Skeletal muscle tissue (tissue), 5 donors: ENCODE results near the gene PDE11A. TPM values are rescaled to one million over a fixed set of nuclear protein-coding genes. Genes with fewer than 3 reads are reported as not detected.

Source experiments
- H3K27ac ChIP-seq: one replicate; pipeline ENCODE4 v1.7.0; 2013; ENCODE audit warnings: mild to moderate bottlenecking, low read depth, low read length, inconsistent platforms
- H3K27me3 ChIP-seq, 3 donors: one replicate each; pipeline ENCODE4 v1.7.0; 2013; ENCODE audit warnings: low read length in 3 of 3; ENCODE audit not compliant: control insufficient read depth in 3 of 3, insufficient read depth in 3 of 3
- H3K36me3 ChIP-seq, 3 donors: one replicate each; pipeline ENCODE4 v1.7.0; 2013; ENCODE audit warnings: low read length in 3 of 3; ENCODE audit not compliant: control insufficient read depth in 3 of 3, insufficient read depth in 3 of 3
- H3K4me1 ChIP-seq, 3 donors: one replicate each; pipeline ENCODE4 v1.7.0; 2013; ENCODE audit warnings: low read length in 3 of 3, mild to moderate bottlenecking in 3 of 3; ENCODE audit not compliant: control insufficient read depth in 3 of 3, insufficient read depth in 3 of 3
- H3K4me3 ChIP-seq, 3 donors: one replicate each; pipeline ENCODE4 v1.7.0; 2013; ENCODE audit warnings: low read length in 3 of 3
- H3K9ac ChIP-seq, 3 donors: one replicate each; pipeline ENCODE4 v1.7.0; 2013; ENCODE audit warnings: low read length in 3 of 3, mild to moderate bottlenecking in 3 of 3, moderate library complexity in 2 of 3, low read depth in 1 of 3
- H3K9me3 ChIP-seq, 3 donors: one replicate each; pipeline ENCODE4 v1.7.0; 2013; ENCODE audit warnings: low read length in 3 of 3; ENCODE audit not compliant: control insufficient read depth in 3 of 3
- small RNA-seq: library from RNA; depleted of rRNA; stranded (forward); fragments of <200 nt; gene quantifications from one replicate; pipeline ENCODE3, GENCODE V24; 2014
- total RNA-seq: library from RNA; depleted of rRNA; stranded (reverse); fragments of >200 nt; gene quantifications from one replicate; pipeline ENCODE4 v1.2.3, GENCODE V29; 2014
- donor health status: Osteomylitis.

The PDE11A gene
- total RNA-seq, 1 donor from 2014 or later: 1.0 TPM

DNA sequence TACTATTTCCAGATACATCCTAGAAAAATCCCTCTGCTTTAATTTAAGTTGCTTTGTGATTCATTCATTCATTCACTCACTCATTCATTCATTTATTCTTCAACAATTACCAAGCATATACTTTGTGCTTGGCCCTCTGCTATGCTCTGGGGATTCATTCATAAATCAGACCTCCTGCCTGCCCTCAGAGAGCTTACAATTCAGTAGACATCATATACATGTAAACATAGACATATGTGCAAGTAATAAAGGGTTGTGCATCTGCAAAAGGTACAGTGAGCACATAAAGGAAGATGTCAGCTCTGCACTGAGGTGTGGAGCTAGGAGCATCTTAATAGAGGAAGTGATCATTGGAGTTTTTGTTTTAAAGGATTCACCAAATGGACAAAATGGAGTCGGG is 490.6 kb downstream of the PDE11A start:
- Histone ChIP-seq H3K27ac (no peak overlapping the region), H3K36me3 (no peaks in the 10 kb centered on the region), H3K9ac (no peak overlapping the region), H3K4me1 (peaks cover 2 to 10% (median 8%) of the 10 kb centered on the region in 3 donors), H3K9me3 (no peaks in the 10 kb centered on the region), H3K27me3 (no peaks in the 10 kb centered on the region), H3K4me3 (no peak overlapping the region)

GRCh38 chr2:177579486-177580036 is 493.0 kb downstream of the PDE11A start:
- Histone ChIP-seq H3K9ac (no peak overlapping the region), H3K27me3 (no peaks in the 10 kb centered on the region), H3K36me3 (no peaks in the 10 kb centered on the region), H3K4me1 (no peaks in the 10 kb centered on the region), H3K4me3 (no peak overlapping the region), H3K27ac (no peak overlapping the region), H3K9me3 (no peaks in the 10 kb centered on the region)

- no peaks in the 10 kb centered on the region for H3K27me3 ChIP-seq
These were observed 494.1 kb downstream of the PDE11A start for GRCh38 chr2:177578454-177578853.

GRCh38 chr2:177577075-177577474 is 495.5 kb downstream of the PDE11A start:
- Histone ChIP-seq H3K4me1 (no peaks in the 10 kb centered on the region), H3K9me3 (no peaks in the 10 kb centered on the region), H3K36me3 (no peaks in the 10 kb centered on the region), H3K27ac (no peak overlapping the region), H3K4me3 (no peak overlapping the region), H3K27me3 (no peaks in the 10 kb centered on the region), H3K9ac (no peak overlapping the region)

More at GRCh38 chr2:177578454-177578853, 494.1 kb downstream of the PDE11A start:
- Histone ChIP-seq H3K36me3 (no peaks in the 10 kb centered on the region), H3K9ac (no peak overlapping the region), H3K9me3 (no peaks in the 10 kb centered on the region), H3K4me3 (no peak overlapping the region), H3K27ac (no peak overlapping the region), H3K4me1 (no peaks in the 10 kb centered on the region)

DNA sequence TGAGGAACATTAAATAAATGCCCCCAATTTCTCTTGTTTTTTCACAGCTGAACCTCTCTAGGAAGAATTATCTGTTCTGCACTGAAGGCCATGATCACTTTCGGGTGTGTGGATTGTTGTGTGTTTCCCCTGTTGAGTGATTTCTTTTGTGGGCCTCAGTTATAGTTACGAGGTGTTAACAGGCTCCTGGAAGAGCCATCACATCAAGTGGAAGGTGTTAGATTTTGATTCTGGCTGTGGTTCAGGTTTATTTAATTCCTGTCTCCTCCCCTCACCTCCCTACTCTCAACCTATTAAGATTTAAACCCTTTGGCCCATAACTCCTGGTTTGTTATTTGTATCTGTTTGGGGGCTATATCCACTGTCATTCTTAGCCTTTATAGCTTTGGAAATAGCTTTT is 497.2 kb downstream of the PDE11A start:
- Histone ChIP-seq H3K36me3 (no peaks in the 10 kb centered on the region), H3K9me3 (no peaks in the 10 kb centered on the region), H3K27ac (no peak overlapping the region), H3K4me1 (no peaks in the 10 kb centered on the region), H3K27me3 (no peaks in the 10 kb centered on the region), H3K4me3 (no peak overlapping the region), H3K9ac (no peak overlapping the region)

DNA sequence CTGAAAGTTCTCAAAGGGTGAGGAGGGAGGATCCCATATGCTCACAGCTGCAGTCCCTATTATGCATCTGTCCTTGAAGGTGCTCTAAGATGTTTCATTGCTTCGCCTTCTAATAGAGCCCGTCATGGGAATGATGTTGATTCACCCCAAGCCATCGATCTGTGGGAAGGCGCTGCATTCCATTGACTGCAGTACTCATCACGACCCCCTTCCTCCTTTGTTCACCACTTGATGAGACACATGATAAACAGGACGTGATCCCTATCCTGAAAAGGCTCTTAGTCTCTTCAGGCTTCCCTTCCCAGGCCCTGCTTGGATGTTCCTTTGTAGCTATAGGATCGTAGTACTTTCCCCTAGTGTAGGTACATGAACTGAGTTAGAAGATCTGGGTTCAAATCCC is 498.2 kb downstream of the PDE11A start:
- no peaks in the 10 kb centered on the region for H3K36me3 ChIP-seq
- no peaks in the 10 kb centered on the region for H3K27me3 ChIP-seq
- H3K27ac ChIP-seq: no peak overlapping the region
- no peak overlapping the region for H3K9ac ChIP-seq
- no peaks in the 10 kb centered on the region for H3K4me1 ChIP-seq
- H3K9me3 ChIP-seq: no peaks in the 10 kb centered on the region
- no peak overlapping the region for H3K4me3 ChIP-seq

Small RNAs within 50 kb of the gene (small RNA-seq; reads per million reads assigned to genes)
- gene AC011998.1: not detected
- gene RNU6-629P: not detected

Other genes starting within 250 kb of the PDE11A start
- 11.0 TPM for gene RBM45, start 39.7 kb upstream of the PDE11A start, total RNA-seq
- 2.1 TPM for gene OSBPL6, start 121.7 kb upstream of the PDE11A start, total RNA-seq